Caco-2 (cell line): ENCODE measurements around the gene MT1E. TPM values are rescaled to one million over a fixed set of nuclear protein-coding genes. Genes with fewer than 3 reads are reported as not detected.

ENCODE experiments used
- BruUV-seq: library from RNA; stranded (reverse); fragments of 400-500 nt; replicated peaks from 2 replicates; lab custom pipeline; 2021; lab: Mats Ljungman, UMichigan
- CTCF ChIA-PET: fragments of 300-600 bp; sonication (Branson Sonifier 250); formaldehyde crosslinking; loops from one replicate; lab custom pipeline; 2022; ENCODE audit warnings: antibody characterized with exemption; lab: Charles Lee
- POLR2A ChIA-PET: fragments of 300-600 bp; sonication (Branson Sonifier 250); formaldehyde crosslinking; loops from one replicate; lab custom pipeline; 2022; ENCODE audit warnings: antibody characterized with exemption; lab: Charles Lee
- DNase-seq, 2 experiments: peaks; one replicate each; pipeline versions ENCODE4 v3.0.0 to v3.0.0-alpha.2; 2020 to 2022
- H3K27me3 ChIP-seq: replicated peaks from 2 replicates; pipeline ENCODE4 v1.6.0; 2011; ENCODE audit warnings: low read length; ENCODE audit not compliant: control insufficient read depth, insufficient read depth
- H3K36me3 ChIP-seq: 2 replicates; pipeline ENCODE4 v1.5.1; 2011; ENCODE audit warnings: low read length; ENCODE audit not compliant: control insufficient read depth, insufficient read depth
- H3K4me1 ChIP-seq: fragments of 250-450 bp; sonication (Bioruptor Pico); 2 replicates; pipeline ENCODE4 v1.5.1; 2020; ENCODE audit warnings: mild to moderate bottlenecking
- H3K4me3 ChIP-seq: 2 replicates; pipeline ENCODE4 v1.5.1; 2011; ENCODE audit warnings: low read depth, mild to moderate bottlenecking, control low read depth, low read length
- H3K9me3 ChIP-seq: fragments of 250-450 bp; sonication (Bioruptor Pico); 2 replicates; pipeline ENCODE4 v1.5.1; 2020; ENCODE audit warnings: mild to moderate bottlenecking, moderate library complexity
- H3K27ac Mint-ChIP-seq: one replicate; pipeline ENCODE4 v1.8.0; 2022; ENCODE audit warnings: mixed read lengths; ENCODE audit not compliant: unreplicated experiment
- H3K27me3 Mint-ChIP-seq: one replicate; pipeline ENCODE4 v1.8.0; 2022; ENCODE audit warnings: mixed read lengths; ENCODE audit not compliant: insufficient read depth, unreplicated experiment
- H3K36me3 Mint-ChIP-seq: one replicate; pipeline ENCODE4 v1.8.0; 2022; ENCODE audit warnings: mild to moderate bottlenecking, mixed read lengths; ENCODE audit not compliant: insufficient read depth, unreplicated experiment
- H3K4me1 Mint-ChIP-seq: one replicate; pipeline ENCODE4 v1.8.0; 2022; ENCODE audit warnings: low read depth, mixed read lengths; ENCODE audit not compliant: unreplicated experiment
- H3K4me3 Mint-ChIP-seq: one replicate; pipeline ENCODE4 v1.8.0; 2022; ENCODE audit warnings: mild to moderate bottlenecking, moderate library complexity, mixed read lengths; ENCODE audit not compliant: unreplicated experiment
- H3K9me3 Mint-ChIP-seq: one replicate; pipeline ENCODE4 v1.8.0; 2022; ENCODE audit warnings: mixed read lengths; ENCODE audit not compliant: unreplicated experiment
- CTCF ChIP-seq, 2 experiments: fragments of 200-600 bp in 1 of 2; IDR thresholded peaks; 1 replicate in 1 of 2; 2 replicates in 1 of 2; pipeline versions ENCODE4 v1.5.1 to v1.8.0; 2011 to 2022; ENCODE audit warnings: antibody characterized with exemption in 1 of 2, control low read depth in 1 of 2, inconsistent platforms in 1 of 2, low read depth in 1 of 2, low read length in 1 of 2, mild to moderate bottlenecking in 1 of 2, moderate library complexity in 1 of 2; ENCODE audit not compliant: insufficient read depth in 1 of 2, severe bottlenecking in 1 of 2, unreplicated experiment in 1 of 2
- intact Hi-C: fragments of 100-400 bp; cut with micrococcal nuclease; formaldehyde crosslinking; loops from one replicate; pipeline ENCODE4 v1.10.0; 2022; ENCODE audit not compliant: unreplicated experiment
- total RNA-seq: library from RNA; stranded (reverse); gene quantifications from 2 replicates; pipeline ENCODE4 v1.2.3, GENCODE V29; 2022

MT1E gene
- total RNA-seq, 1 experiment from 2014 or later: 2.0 TPM

DNA sequence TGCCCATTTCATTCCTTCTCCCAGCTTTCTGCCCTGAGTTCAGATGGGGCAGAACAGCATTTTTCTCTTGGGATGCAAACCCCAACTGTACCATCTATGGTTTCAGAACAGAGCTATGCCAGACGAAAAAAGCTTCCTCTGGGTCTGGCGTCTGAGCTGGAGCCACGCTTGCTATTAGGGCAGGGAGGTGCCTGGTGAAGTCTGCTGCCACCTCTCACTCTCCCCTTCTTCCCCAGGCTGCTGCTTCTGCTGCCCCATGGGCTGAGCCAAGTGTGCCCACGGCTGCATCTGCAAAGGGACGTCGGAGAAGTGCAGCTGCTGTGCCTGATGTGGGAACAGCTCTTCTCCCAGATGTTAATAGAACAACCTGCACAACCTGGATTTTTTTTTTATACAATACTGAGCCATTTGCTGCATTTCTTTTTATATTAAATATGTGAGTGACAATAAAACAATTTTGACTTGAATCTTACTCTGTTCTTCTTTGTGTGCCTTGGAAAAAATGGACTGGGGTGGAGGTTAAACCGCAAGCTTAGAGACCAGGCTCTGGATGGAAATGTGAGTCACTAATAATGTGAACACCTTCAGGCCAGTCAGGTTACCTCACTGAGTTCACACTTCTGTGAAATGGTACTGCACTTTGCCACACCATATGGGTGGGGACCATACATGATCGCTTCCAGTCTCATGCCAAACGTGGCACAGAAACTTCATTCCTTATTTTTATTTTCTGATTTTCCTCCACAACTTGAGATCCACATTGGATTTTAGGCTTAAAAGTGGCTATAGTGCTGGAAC is 11.2 kb downstream of the MT1E start:
- no peak overlapping the region for H3K4me3 Mint-ChIP-seq
- H3K4me1 Mint-ChIP-seq: peaks cover 3% of the 10 kb centered on the region
- no peaks in the 10 kb centered on the region for H3K36me3 ChIP-seq
- no TSS peak for BruUV-seq
- H3K27me3 ChIP-seq: peaks cover 12% of the 10 kb centered on the region
- H3K9me3 ChIP-seq: no peaks in the 10 kb centered on the region
- peaks cover 27% of the 10 kb centered on the region for H3K27me3 Mint-ChIP-seq
- no peaks in the 10 kb centered on the region for H3K9me3 Mint-ChIP-seq
- no peaks in the 10 kb centered on the region for H3K36me3 Mint-ChIP-seq
- ChIA-PET CTCF (interaction anchor here (1.0 kb wide), 1 partner anchor 65 kb away, joined by 3 read pairs; no protein-coding TSS in a partner anchor), POLR2A (no interaction called here)
- no peak overlapping the region for H3K4me3 ChIP-seq
- H3K27ac Mint-ChIP-seq: no peak overlapping the region
- no peak for DNase-seq
- intact Hi-C loops: no loop called here
- H3K4me1 ChIP-seq: no peaks in the 10 kb centered on the region
- no peak for TF ChIP-seq CTCF (IDR thresholded peaks at IDR 0.05; ENCODE audit: insufficient read depth in 1 of 2, low read depth in 1 of 2, low read length in 1 of 2, severe bottlenecking in 1 of 2, unreplicated experiment in 1 of 2)

GRCh38 chr16:56637814-56638750 is 12.5 kb downstream of the MT1E start, which contains the start of gene MT1A:
TSS of gene MT1A (plus strand) at chr16:56638666. CDS start at chr16:56638739, 73 bp downstream.
- peaks cover 19% of the 10 kb centered on the region for H3K27me3 Mint-ChIP-seq
- no peaks in the 10 kb centered on the region for H3K4me1 ChIP-seq
- no TSS peak for BruUV-seq
- H3K36me3 ChIP-seq: no peaks in the 10 kb centered on the region
- no peaks in the 10 kb centered on the region for H3K36me3 Mint-ChIP-seq
- intact Hi-C loops: no loop called here
- peak within 1 kb of the TSS; percentile 77 for H3K4me3 Mint-ChIP-seq
- ChIA-PET CTCF (interaction anchor here (1.2 to 1.8 kb wide), 2 partner anchors 37 to 64 kb away, joined by 4 read pairs; no protein-coding TSS in a partner anchor), POLR2A (no interaction called here)
- peak; percentile 72 to 80 for DNase-seq
- no peaks in the 10 kb centered on the region for H3K9me3 Mint-ChIP-seq
- H3K9me3 ChIP-seq: no peaks in the 10 kb centered on the region
- no peaks in the 10 kb centered on the region for H3K4me1 Mint-ChIP-seq
- no peak for TF ChIP-seq CTCF (IDR thresholded peaks at IDR 0.05; ENCODE audit: insufficient read depth in 1 of 2, low read depth in 1 of 2, low read length in 1 of 2, severe bottlenecking in 1 of 2, unreplicated experiment in 1 of 2)
- peaks cover 9% of the 10 kb centered on the region for H3K27me3 ChIP-seq
- H3K4me3 ChIP-seq: peak within 1 kb of the TSS; percentile 45
- H3K27ac Mint-ChIP-seq: no peak within 1 kb of the TSS

DNA sequence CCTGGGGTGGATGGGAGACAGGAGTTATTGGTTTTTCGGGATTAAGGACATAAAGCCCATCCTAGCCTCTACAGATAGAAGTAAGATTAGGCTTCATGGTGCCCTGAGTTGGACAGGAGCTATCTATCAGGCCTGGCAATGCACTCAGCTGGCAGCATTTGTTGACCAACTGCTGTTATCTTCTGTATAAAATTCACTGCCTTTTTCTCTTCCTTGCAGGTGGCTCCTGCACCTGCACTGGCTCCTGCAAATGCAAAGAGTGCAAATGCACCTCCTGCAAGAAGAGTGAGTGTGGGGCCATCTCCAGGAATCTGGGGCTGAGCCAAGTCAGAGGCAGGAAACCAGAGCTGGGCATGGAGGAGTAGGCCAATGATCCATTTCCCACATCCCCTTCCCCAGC is 13.5 kb downstream of the MT1E start:
- Histone ChIP-seq H3K4me3 (no peak overlapping the region), H3K36me3 (no peaks in the 10 kb centered on the region), H3K9me3 (no peaks in the 10 kb centered on the region), H3K4me1 (no peaks in the 10 kb centered on the region), H3K27me3 (peaks cover 7% of the 10 kb centered on the region)
- no peak for DNase-seq
- H3K27ac Mint-ChIP-seq: no peak overlapping the region
- H3K27me3 Mint-ChIP-seq: peaks cover 15% of the 10 kb centered on the region
- H3K9me3 Mint-ChIP-seq: no peaks in the 10 kb centered on the region
- TF ChIP-seq CTCF (IDR thresholded peaks at IDR 0.05; ENCODE audit: insufficient read depth in 1 of 2, low read depth in 1 of 2, low read length in 1 of 2, severe bottlenecking in 1 of 2, unreplicated experiment in 1 of 2): no peak
- H3K36me3 Mint-ChIP-seq: no peaks in the 10 kb centered on the region
- ChIA-PET POLR2A (no interaction called here), CTCF (interaction anchor here (0.6 to 1.8 kb wide), 3 partner anchors 38 to 63 kb away, joined by 4 to 6 read pairs (median 4); no protein-coding TSS in a partner anchor)
- peaks cover 5% of the 10 kb centered on the region for H3K4me1 Mint-ChIP-seq
- intact Hi-C loops: no loop called here
- no TSS peak for BruUV-seq
- H3K4me3 Mint-ChIP-seq: peak overlapping the region; percentile 77
